ENCODE data around the gene CDHR2.

CDHR2 gene

DNA sequence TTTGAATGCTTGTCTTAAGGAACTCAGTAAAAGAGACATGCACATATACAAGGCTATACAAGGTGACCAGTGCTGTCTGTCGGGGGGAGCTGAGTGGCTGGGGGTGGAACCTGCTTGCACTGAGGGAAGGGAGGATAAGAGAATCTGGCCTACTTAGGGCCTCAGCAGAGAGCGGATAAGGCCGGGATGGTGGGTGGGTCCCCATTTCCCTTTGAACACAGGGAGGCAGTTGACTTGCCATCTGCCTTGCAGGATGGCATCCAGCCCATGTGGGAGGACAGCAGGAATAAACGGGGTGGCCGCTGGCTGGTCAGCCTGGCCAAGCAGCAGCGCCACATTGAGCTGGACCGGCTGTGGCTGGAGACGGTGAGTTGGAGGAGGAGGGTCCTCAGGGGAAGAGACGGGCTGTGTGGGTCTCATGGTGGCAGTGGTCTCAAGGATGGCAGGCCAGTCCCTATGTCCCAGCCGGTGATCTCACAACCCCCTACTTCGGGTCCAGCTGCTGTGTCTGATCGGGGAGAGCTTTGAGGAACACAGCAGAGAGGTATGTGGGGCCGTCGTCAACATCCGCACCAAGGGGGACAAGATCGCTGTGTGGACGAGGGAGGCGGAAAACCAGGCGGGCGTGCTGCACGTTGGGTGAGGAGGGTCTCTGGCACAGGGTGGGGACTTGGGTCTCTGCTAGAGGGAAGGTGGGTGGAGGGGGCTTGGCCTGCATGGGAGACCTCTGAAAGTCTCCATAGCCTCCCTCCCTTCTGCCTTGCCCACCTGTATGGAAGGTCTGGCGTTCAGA, 95.9 kb downstream of the CDHR2 start:
- DNase-seq = no peak
